Adrenal gland (tissue), 5 donors: ENCODE results near the gene TNS1.

ENCODE experiments used
- CTCF ChIP-seq, 6 experiments: fragments of 450-650 bp in 4 of 6; fragments of 200-600 bp in 2 of 6; sonication (generic) in 1 of 6; IDR thresholded peaks; 1 replicate in 5 of 6; 2 replicates in 1 of 6; pipeline versions ENCODE4 v1.5.1 to v1.8.0; 2016 to 2021; ENCODE audit warnings: antibody characterized with exemption in 6 of 6, mild to moderate bottlenecking in 2 of 6, moderate library complexity in 1 of 6
- POLR2A ChIP-seq, 2 donors: fragments of 450-650 bp; IDR thresholded peaks; one replicate each; pipeline ENCODE4 v1.6.1; 2017; ENCODE audit warnings: antibody characterized with exemption in 2 of 2, mild to moderate bottlenecking in 2 of 2, moderate library complexity in 1 of 2
- donor health status: DM: no; HTN: no; CAD: no.

- TF ChIP-seq POLR2A (IDR thresholded peaks at IDR 0.05) (no peak), CTCF (IDR thresholded peaks at IDR 0.05) (no peak)
Measured at GRCh38 chr2:217889656-217890055, 113.1 kb downstream of the TNS1 start.
